ENCODE data around the gene KRT33A.

GRCh38 chr17:41334385-41335305 lies 16.0 kb downstream of the KRT33A start:
- TF ChIP-seq, protein P1, sequence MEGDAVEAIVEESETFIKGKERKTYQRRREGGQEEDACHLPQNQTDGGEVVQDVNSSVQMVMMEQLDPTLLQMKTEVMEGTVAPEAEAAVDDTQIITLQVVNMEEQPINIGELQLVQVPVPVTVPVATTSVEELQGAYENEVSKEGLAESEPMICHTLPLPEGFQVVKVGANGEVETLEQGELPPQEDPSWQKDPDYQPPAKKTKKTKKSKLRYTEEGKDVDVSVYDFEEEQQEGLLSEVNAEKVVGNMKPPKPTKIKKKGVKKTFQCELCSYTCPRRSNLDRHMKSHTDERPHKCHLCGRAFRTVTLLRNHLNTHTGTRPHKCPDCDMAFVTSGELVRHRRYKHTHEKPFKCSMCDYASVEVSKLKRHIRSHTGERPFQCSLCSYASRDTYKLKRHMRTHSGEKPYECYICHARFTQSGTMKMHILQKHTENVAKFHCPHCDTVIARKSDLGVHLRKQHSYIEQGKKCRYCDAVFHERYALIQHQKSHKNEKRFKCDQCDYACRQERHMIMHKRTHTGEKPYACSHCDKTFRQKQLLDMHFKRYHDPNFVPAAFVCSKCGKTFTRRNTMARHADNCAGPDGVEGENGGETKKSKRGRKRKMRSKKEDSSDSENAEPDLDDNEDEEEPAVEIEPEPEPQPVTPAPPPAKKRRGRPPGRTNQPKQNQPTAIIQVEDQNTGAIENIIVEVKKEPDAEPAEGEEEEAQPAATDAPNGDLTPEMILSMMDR (IDR thresholded peaks at IDR 0.05; ENCODE audit: poor library complexity), result no peak
- TF ChIP-seq EZH2 (IDR thresholded peaks at IDR 0.05; ENCODE audit: borderline replicate concordance), result no peak
- TF ChIP-seq EZH2phosphoT487 (IDR thresholded peaks at IDR 0.05; ENCODE audit: low read depth, severe bottlenecking, unreplicated experiment), result no peak
